HG02763 (cell line): Measurements from ENCODE around the gene GPATCH1.
"Not testable (repeated sequence)": the region's sequence is repeated elsewhere in the genome, so short reads cannot be mapped to it uniquely, and the experiment has no call there.

Experiments
- ATAC-seq: cut with Tn5 transposase; IDR thresholded peaks from one replicate; pipeline ENCODE4 v1.9.1; 2021; ENCODE audit warnings: mild to moderate bottlenecking, moderate library complexity; ENCODE audit not compliant: unreplicated experiment

The GPATCH1 gene

GRCh38 chr19:33152625-33153024 lies 71.6 kb downstream of the GPATCH1 start:
- ATAC-seq = not testable (repeated sequence)

- not testable (repeated sequence) for ATAC-seq
These were observed 73.3 kb downstream of the GPATCH1 start for GRCh38 chr19:33154313-33154712.

- ATAC-seq = no peak
These were observed 75.4 kb downstream of the GPATCH1 start for GRCh38 chr19:33156334-33156733.

- no peak for ATAC-seq
These were observed 76.9 kb downstream of the GPATCH1 start for GRCh38 chr19:33157906-33158305.

DNA sequence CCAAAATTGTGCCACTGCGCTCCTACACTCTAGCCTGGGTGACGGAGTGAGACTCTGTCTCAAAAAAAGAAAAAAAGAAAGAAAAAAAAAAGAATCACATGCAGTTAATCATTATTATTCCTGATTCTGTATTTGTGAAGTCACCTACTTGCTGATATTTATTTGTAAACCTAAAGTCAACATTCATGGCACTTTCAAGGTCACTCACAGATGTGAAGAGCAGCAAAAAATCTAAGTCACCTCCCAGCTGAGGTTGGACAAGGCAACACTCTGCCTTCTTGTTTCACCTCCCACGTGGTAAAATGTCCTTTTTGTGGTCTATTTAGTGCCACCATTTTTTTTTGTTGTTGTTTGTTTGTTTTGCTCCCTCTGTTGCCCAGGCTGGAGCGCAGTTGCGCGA lies 77.4 kb downstream of the GPATCH1 start:
- no peak for ATAC-seq

DNA sequence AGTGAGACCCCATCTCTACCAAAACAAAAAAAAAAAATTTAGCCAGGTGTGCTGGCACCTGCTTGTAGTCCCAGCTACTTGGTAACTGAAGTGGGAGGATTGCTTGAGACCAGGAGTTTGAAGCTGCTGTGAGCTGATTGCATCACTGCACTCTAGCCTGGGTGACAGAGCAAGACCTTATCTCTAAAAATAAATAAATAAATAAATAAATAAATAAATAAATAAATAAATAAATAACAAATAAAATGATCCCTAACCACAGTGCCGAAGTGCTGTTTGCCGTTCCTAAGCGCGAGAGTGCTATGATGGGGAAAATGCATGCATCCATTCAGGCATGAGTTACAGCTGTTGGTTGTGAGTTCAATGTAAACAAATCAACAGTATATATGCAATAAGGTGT lies 78.2 kb downstream of the GPATCH1 start:
- no peak for ATAC-seq

DNA sequence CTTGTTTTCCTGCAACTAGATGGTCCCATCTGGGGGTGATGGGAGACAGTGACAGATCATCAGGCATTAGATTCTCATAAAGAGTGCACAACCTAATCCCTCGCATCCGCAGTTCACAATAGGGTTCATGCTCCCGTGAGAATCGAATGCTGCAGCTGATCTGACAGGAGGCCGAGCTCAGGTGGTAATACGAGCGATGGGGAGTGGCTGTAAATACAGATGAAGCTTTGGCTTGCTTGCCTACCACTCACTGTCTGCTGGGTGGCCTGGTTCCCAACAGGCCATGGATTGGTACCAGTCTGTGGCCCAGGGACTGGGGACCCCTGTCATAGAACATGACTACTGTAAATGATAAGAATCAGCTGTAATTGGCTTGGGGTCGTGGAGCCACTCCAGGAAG lies 78.9 kb downstream of the GPATCH1 start:
- no peak for ATAC-seq

DNA sequence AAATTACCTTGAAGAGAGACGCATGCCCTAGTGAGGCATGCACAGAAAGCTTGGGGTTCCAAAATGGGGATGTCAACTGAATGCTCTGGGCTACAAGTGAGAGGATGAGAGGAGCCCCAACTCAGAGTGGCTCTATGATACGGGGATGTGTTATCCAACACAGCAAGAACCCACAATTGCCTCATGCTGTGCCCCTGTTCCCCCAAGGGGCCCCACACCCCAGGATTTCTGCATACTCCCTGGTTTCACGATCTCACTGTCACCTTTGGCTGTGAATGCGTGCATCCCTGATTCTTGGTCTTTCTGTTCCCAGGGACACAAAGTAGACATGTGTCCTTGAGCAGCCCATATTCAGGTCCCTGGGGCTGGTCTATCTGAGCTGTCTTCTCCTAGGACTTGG lies 80.2 kb downstream of the GPATCH1 start:
- no peak for ATAC-seq

- no peak for ATAC-seq
These were observed 82.5 kb downstream of the GPATCH1 start for GRCh38 chr19:33163481-33163880.

- not testable (repeated sequence) for ATAC-seq
These were observed 85.1 kb downstream of the GPATCH1 start for GRCh38 chr19:33166037-33166436.

DNA sequence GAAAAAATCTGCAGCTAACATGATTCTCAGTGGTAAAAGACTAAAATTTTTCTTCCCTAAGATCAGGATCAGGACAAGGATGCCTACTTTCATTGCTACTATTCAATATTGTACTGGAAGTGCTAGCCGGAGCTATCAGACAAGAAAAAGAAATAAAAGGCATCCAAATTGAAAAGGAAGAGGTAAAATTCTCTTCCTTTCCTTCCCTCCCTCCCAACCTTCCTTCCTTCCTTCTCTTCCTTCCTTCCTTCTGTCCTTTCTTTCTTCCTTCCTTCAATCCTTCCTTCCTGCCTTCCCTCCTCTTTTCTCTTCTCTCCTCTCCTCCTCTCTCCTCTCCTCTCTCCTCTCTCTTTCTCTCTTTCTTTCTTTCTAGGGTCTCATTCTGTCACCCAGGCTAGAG lies 86.5 kb downstream of the GPATCH1 start:
- ATAC-seq = no peak

DNA sequence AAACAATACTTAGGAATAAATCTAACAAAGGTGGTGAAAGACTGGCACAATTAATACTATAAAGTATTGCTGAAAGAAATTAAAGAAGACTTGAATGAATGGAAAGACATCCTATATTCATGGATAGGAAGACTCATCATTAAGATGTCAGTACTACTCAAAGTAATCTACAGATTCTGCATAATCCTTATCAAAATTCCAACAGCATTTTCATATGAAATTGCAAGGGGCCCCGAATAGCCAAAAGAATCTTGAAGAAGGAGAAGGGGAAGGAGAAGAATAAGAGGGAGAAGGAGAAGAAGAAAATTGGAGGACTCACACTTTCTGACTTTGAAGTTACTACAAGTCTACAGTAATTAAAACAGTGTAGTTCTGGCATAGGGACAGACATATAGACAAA lies 87.5 kb downstream of the GPATCH1 start:
- ATAC-seq = no peak

DNA sequence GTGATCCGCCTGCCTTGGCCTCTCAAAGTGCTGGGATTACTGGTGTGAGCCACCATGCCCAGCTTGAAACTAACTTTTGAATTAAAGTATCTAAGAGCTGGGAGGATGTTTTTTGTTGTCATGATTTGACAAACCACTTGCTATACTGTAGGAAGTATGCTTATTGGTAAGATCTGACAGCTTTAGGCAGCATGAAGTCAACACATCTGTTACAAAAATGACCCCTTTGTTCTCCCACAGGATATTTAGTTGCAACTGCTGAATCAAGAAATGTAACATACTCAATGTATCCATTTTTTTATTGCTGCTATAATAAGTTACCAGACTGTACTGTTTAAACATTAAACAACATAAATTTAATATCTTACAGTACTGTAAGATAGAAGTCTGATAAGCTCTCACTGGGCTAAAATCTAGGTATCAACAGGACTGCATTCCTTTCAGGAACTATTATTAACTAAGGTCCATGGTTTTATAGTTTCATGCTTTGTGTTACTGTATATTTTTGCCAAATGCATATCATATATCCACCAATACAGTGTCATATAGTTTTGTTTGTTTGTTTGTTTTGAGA lies 90.3 kb downstream of the GPATCH1 start:
- no peak for ATAC-seq

DNA sequence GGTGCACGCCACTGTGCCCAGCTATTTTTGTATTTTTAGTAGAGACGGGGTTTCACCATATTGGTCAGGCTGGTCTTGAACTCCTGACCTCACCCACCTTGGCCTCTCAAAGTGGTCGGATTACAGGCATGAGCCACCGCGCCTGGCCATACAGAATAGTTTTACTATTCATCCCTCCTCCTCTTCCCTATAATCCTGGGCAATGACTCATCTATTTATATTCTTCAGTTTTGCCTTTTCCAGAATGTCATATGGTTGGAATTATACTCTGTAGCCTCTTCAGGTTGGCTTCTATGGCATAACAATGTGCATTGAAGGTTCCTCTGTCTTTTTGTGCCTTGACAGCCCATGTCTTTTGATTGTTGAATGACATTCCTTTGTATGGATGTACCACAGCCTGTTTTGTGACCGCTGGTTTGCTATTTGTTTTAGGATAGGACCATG lies 91.0 kb downstream of the GPATCH1 start:
- ATAC-seq = no peak

GRCh38 chr19:33174186-33174585 lies 93.2 kb downstream of the GPATCH1 start:
- no peak for ATAC-seq

- no peak for ATAC-seq
These were observed 94.3 kb downstream of the GPATCH1 start for GRCh38 chr19:33175156-33175782.

- ATAC-seq = no peak
These were observed 95.1 kb downstream of the GPATCH1 start for GRCh38 chr19:33175886-33176669.

GRCh38 chr19:33176670-33177416 lies 95.9 kb downstream of the GPATCH1 start:
- peak; percentile 79 for ATAC-seq

DNA sequence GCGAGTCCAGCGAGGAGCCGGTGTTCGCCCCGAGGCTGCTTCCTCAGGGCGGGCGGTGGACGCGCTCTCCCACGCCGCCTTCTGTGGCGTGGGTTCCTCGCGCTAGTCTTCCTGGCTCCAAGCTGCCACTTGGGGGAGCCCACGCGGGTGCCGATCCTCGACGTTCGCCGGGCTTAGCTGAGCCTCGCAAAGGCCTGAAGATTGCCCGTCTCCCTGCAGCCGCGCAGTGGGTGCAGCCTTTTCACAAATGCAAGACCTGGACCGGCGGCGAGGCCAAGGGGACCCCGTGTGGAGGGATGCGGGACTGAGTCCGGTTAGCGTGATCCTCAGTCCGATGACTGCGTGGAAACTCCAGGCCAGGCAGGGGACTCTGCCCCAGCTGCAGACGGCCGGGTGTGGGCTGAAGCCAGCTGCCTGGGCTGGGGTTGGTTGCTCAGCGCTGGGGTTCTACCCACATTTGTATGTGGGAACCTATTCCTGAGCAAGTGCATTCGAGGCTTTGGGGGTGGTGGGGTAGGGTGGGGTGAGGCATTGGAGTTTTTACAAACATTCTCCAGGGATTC lies 96.5 kb downstream of the GPATCH1 start:
- peak; percentile 20 for ATAC-seq
